Liver (tissue), 9 donors: ENCODE data around the gene TLCD3A. TPM values are rescaled to one million over a fixed set of nuclear protein-coding genes. Genes with fewer than 3 reads are reported as not detected.

ENCODE experiments used
- DNase-seq: peaks from one replicate; pipeline ENCODE4 v3.0.0-alpha.2; 2017; ENCODE audit warnings: low spot score
- H3K27ac ChIP-seq, 2 donors: one replicate each; pipeline ENCODE4 v1.7.0; 2013; ENCODE audit warnings: inconsistent platforms in 2 of 2, low read length in 2 of 2, control low read depth in 1 of 2, low read depth in 1 of 2, mild to moderate bottlenecking in 1 of 2
- H3K27me3 ChIP-seq, 4 donors: one replicate each; pipeline versions ENCODE4 v1.6.1 to v1.7.0; 2013; ENCODE audit warnings: low read length in 3 of 4, inconsistent platforms in 1 of 4, mild to moderate bottlenecking in 1 of 4, moderate library complexity in 1 of 4; ENCODE audit not compliant: control insufficient read depth in 4 of 4, insufficient read depth in 4 of 4
- H3K36me3 ChIP-seq, 4 donors: one replicate each; pipeline versions ENCODE4 v1.6.1 to v1.7.0; 2013; ENCODE audit warnings: low read length in 3 of 4, mild to moderate bottlenecking in 3 of 4, low read depth in 1 of 4, moderate library complexity in 1 of 4; ENCODE audit not compliant: control insufficient read depth in 4 of 4, insufficient read depth in 3 of 4
- H3K4me1 ChIP-seq, 4 donors: one replicate each; pipeline versions ENCODE4 v1.6.1 to v1.7.0; 2013; ENCODE audit warnings: low read length in 3 of 4, mild to moderate bottlenecking in 3 of 4, moderate library complexity in 1 of 4; ENCODE audit not compliant: control insufficient read depth in 4 of 4, insufficient read depth in 4 of 4
- H3K4me3 ChIP-seq, 3 donors: one replicate each; pipeline versions ENCODE4 v1.6.1 to v1.7.0; 2013; ENCODE audit warnings: low read length in 3 of 3, control low read depth in 1 of 3, low read depth in 1 of 3, mild to moderate bottlenecking in 1 of 3
- H3K9ac ChIP-seq, 2 donors: one replicate each; pipeline ENCODE4 v1.7.0; 2013; ENCODE audit warnings: low read length in 2 of 2, mild to moderate bottlenecking in 2 of 2, moderate library complexity in 2 of 2, control low read depth in 1 of 2, low read depth in 1 of 2
- H3K9me3 ChIP-seq, 4 donors: one replicate each; pipeline versions ENCODE4 v1.6.1 to v1.7.0; 2013; ENCODE audit warnings: low read length in 3 of 4; ENCODE audit not compliant: control insufficient read depth in 4 of 4
- CTCF ChIP-seq: fragments of 150-350 bp; IDR thresholded peaks from 2 replicates; pipeline ENCODE4 v1.5.1; 2017; ENCODE audit warnings: improper control_type of control experiment, low read depth, low read length; ENCODE audit not compliant: missing input control
- EGR1 ChIP-seq, 2 donors: IDR thresholded peaks; 2 replicates each; pipeline ENCODE4 v1.6.1; 2016 to 2018; ENCODE audit warnings: antibody characterized with exemption in 2 of 2, low read depth in 2 of 2
- FOXA1 ChIP-seq: IDR thresholded peaks from 2 replicates; pipeline ENCODE4 v1.6.1; 2016; ENCODE audit warnings: antibody characterized with exemption
- FOXA2 ChIP-seq: IDR thresholded peaks from 2 replicates; pipeline ENCODE4 v1.6.1; 2016; ENCODE audit warnings: antibody characterized with exemption
- GABPA ChIP-seq, 2 donors: IDR thresholded peaks in 1 of 2; conservative IDR thresholded peaks in 1 of 2; 2 replicates each; pipeline ENCODE4 v1.6.1; 2016; ENCODE audit warnings: antibody characterized with exemption in 2 of 2, mild to moderate bottlenecking in 1 of 2, moderate library complexity in 1 of 2
- HNF4A ChIP-seq, 2 donors: conservative IDR thresholded peaks; 2 replicates each; pipeline ENCODE4 v1.6.1; 2016; ENCODE audit warnings: antibody characterized with exemption in 2 of 2, mild to moderate bottlenecking in 2 of 2
- HNF4G ChIP-seq: IDR thresholded peaks from 2 replicates; pipeline ENCODE4 v1.6.1; 2016; ENCODE audit warnings: antibody characterized with exemption
- JUND ChIP-seq, 2 donors: IDR thresholded peaks; 2 replicates each; pipeline ENCODE4 v1.6.1; 2016; ENCODE audit warnings: antibody characterized with exemption in 2 of 2
- MAX ChIP-seq: IDR thresholded peaks from 2 replicates; pipeline ENCODE4 v1.6.1; 2016; ENCODE audit warnings: antibody characterized with exemption
- NR2F2 ChIP-seq: IDR thresholded peaks from 2 replicates; pipeline ENCODE4 v1.6.1; 2016; ENCODE audit warnings: antibody characterized with exemption
- RAD21 ChIP-seq, 2 donors: IDR thresholded peaks; 2 replicates each; pipeline ENCODE4 v1.6.1; 2016; ENCODE audit warnings: antibody characterized with exemption in 2 of 2, mild to moderate bottlenecking in 2 of 2
- REST ChIP-seq: IDR thresholded peaks from 2 replicates; pipeline ENCODE4 v1.6.1; 2016; ENCODE audit warnings: antibody characterized with exemption, mild to moderate bottlenecking
- RXRA ChIP-seq, 2 donors: IDR thresholded peaks; 2 replicates each; pipeline ENCODE4 v1.6.1; 2017 to 2018; ENCODE audit warnings: antibody characterized with exemption in 2 of 2, mild to moderate bottlenecking in 1 of 2
- SP1 ChIP-seq: IDR thresholded peaks from 2 replicates; pipeline ENCODE4 v1.6.1; 2018; ENCODE audit warnings: antibody characterized with exemption, mild to moderate bottlenecking
- TAF1 ChIP-seq: conservative IDR thresholded peaks from 2 replicates; pipeline ENCODE4 v1.6.1; 2016; ENCODE audit warnings: antibody characterized with exemption, mild to moderate bottlenecking
- WGBS: extraction: QIAGEN DNeasy Blood & Tissue Kit; methylation state at CpG from one replicate; pipeline ENCODE4 v1.1.7; 2013; 5-methylcytosine and 5-hydroxymethylcytosine counted together
- polyA plus RNA-seq, 2 donors: library from polyadenylated mRNA; stranded (reverse) in 1 of 2; unstranded in 1 of 2; fragments of 200-250 nt in 1 of 2; fragments of >200 nt in 1 of 2; fragmentation: Nextera tagmentation in 1 of 2; extraction: Ambion mirVana in 1 of 2; gene quantifications; one replicate each; pipeline versions ENCODE4 v1.2.1 to v1.2.3, GENCODE V29; 2013 to 2015
- total RNA-seq, 2 donors: library from RNA; depleted of rRNA; stranded (reverse); fragments of >200 nt; gene quantifications; one replicate each; pipeline ENCODE4 v1.2.3, GENCODE V29; 2014
- TF ChIP-seq, protein P1 (sequence below): IDR thresholded peaks from 2 replicates; pipeline ENCODE4 v1.6.1; 2016; ENCODE audit warnings: antibody characterized with exemption
- TF ChIP-seq, protein P2 (sequence below): IDR thresholded peaks from 2 replicates; pipeline ENCODE4 v1.6.1; 2016; ENCODE audit warnings: antibody characterized with exemption
- donor health status: healthy.
- donor health status: healthy.
- donor health status: healthy.
- donor health status: healthy.
- donor health status: healthy.

TLCD3A gene
- total and polyA plus RNA-seq, 4 donors: 0.57 to 2.3 (median 1.5) TPM

DNA sequence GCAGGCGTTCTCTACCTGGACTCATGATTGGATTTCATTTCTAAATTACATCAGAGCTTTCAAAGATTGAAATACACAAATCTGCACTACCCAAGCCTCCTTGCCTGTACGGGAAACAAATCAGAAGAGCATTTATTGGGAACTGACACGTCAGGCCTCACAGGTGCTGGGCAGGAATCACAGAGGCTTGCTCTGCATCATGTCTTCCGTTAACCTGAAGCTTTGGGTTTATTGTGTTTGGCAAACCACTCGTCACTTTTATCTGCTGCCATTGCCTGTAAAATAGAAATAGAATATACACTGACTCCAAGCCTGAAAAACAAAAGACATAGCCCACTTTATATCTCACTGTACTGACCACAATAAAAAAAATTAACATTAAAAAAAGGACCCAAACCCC is 27.6 kb downstream of the TLCD3A start:
- 95% methylated on average over 5 of the region's 5 CpGs for WGBS
- no peak overlapping the region for H3K27ac ChIP-seq
- no peak for DNase-seq
- H3K9ac ChIP-seq: no peak overlapping the region
- no peaks in the 10 kb centered on the region for H3K9me3 ChIP-seq
- TF ChIP-seq REST (no peak), RXRA (IDR thresholded peaks at IDR 0.05) (no peak), RAD21 (IDR thresholded peaks at IDR 0.05) (no peak), EGR1 (IDR thresholded peaks at IDR 0.05; ENCODE audit: low read depth in 2 of 2) (no peak), FOXA1 (no peak), FOXA2 (no peak), NR2F2 (no peak), CTCF (no peak), HNF4A (conservative IDR thresholded peaks at IDR 0.05) (no peak), JUND (IDR thresholded peaks at IDR 0.05) (no peak), TAF1 (no peak), HNF4G (no peak), MAX (no peak), GABPA (IDR thresholded peaks at IDR 0.05 in 1 of 2, conservative IDR thresholded peaks at IDR 0.05 in 1 of 2) (no peak), SP1 (no peak)
- TF ChIP-seq, protein P1, sequence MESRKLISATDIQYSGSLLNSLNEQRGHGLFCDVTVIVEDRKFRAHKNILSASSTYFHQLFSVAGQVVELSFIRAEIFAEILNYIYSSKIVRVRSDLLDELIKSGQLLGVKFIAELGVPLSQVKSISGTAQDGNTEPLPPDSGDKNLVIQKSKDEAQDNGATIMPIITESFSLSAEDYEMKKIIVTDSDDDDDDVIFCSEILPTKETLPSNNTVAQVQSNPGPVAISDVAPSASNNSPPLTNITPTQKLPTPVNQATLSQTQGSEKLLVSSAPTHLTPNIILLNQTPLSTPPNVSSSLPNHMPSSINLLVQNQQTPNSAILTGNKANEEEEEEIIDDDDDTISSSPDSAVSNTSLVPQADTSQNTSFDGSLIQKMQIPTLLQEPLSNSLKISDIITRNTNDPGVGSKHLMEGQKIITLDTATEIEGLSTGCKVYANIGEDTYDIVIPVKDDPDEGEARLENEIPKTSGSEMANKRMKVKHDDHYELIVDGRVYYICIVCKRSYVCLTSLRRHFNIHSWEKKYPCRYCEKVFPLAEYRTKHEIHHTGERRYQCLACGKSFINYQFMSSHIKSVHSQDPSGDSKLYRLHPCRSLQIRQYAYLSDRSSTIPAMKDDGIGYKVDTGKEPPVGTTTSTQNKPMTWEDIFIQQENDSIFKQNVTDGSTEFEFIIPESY: no peak
- TF ChIP-seq, protein P2, sequence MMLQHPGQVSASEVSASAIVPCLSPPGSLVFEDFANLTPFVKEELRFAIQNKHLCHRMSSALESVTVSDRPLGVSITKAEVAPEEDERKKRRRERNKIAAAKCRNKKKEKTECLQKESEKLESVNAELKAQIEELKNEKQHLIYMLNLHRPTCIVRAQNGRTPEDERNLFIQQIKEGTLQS: no peak
- H3K27me3 ChIP-seq: no peaks in the 10 kb centered on the region
- H3K4me3 ChIP-seq: no peak overlapping the region
- H3K36me3 ChIP-seq: peaks cover 4 to 39% (median 20%) of the 10 kb centered on the region in 4 donors
- no peaks in the 10 kb centered on the region for H3K4me1 ChIP-seq

GRCh38 chr17:760371-760770 is 28.0 kb downstream of the TLCD3A start:
- Histone ChIP-seq H3K4me1 (no peaks in the 10 kb centered on the region), H3K9me3 (no peaks in the 10 kb centered on the region), H3K27me3 (no peaks in the 10 kb centered on the region), H3K4me3 (no peak overlapping the region), H3K27ac (no peak overlapping the region), H3K36me3 (peaks cover 5 to 39% (median 20%) of the 10 kb centered on the region in 4 donors), H3K9ac (no peak overlapping the region)
- no peak for DNase-seq
- 70% methylated on average over 9 of the region's 9 CpGs for WGBS
- TF ChIP-seq, protein P2: no peak
- TF ChIP-seq NR2F2: no peak
- TF ChIP-seq FOXA1: no peak
- no peak for TF ChIP-seq MAX
- no peak for TF ChIP-seq TAF1
- no peak for TF ChIP-seq GABPA (IDR thresholded peaks at IDR 0.05 in 1 of 2, conservative IDR thresholded peaks at IDR 0.05 in 1 of 2)
- TF ChIP-seq EGR1 (IDR thresholded peaks at IDR 0.05; ENCODE audit: low read depth in 2 of 2): no peak
- TF ChIP-seq, protein P1: no peak
- no peak for TF ChIP-seq RAD21 (IDR thresholded peaks at IDR 0.05)
- no peak for TF ChIP-seq FOXA2
- no peak for TF ChIP-seq CTCF
- no peak for TF ChIP-seq SP1
- TF ChIP-seq JUND (IDR thresholded peaks at IDR 0.05): no peak
- TF ChIP-seq HNF4A (conservative IDR thresholded peaks at IDR 0.05): no peak
